HepG2 (cell line): ENCODE data around the gene KANSL1. TPM values are rescaled to one million over a fixed set of nuclear protein-coding genes. Genes with fewer than 3 reads are reported as not detected.

Source experiments
- FOSL1 ChIP-seq: sonication (generic); formaldehyde crosslinking; IDR thresholded peaks from 2 replicates; pipeline ENCODE4 v1.9.0; 2021; ENCODE audit warnings: missing genetic modification reagents, borderline replicate concordance
- GABPB1 ChIP-seq: IDR thresholded peaks from 2 replicates; pipeline ENCODE4 v1.6.1; 2016; ENCODE audit warnings: mild to moderate bottlenecking, missing genetic modification reagents, moderate library complexity, missing compliant biosample characterization
- HNRNPL ChIP-seq: fragments of 200-400 bp; formaldehyde crosslinking; IDR thresholded peaks from 2 replicates; pipeline ENCODE4 v1.6.1; 2017; ENCODE audit warnings: mild to moderate bottlenecking, low read depth, low read length
- MEF2D ChIP-seq: sonication (generic); formaldehyde crosslinking; IDR thresholded peaks from 2 replicates; pipeline ENCODE4 v1.5.1; 2020; ENCODE audit warnings: mild to moderate bottlenecking, missing genetic modification reagents
- SAFB2 ChIP-seq: sonication (generic); formaldehyde crosslinking; IDR thresholded peaks from 2 replicates; pipeline ENCODE4 v1.5.1; 2020; ENCODE audit warnings: missing genetic modification reagents, low read depth, mild to moderate bottlenecking, borderline replicate concordance
- SAP130 ChIP-seq: IDR thresholded peaks from 2 replicates; pipeline ENCODE4 v1.6.1; 2016; ENCODE audit warnings: low read depth
- TARDBP ChIP-seq: sonication (generic); formaldehyde crosslinking; IDR thresholded peaks from 2 replicates; pipeline ENCODE4 v1.8.0; 2022; ENCODE audit warnings: mild to moderate bottlenecking, missing genetic modification reagents
- ZNF274 ChIP-seq: sonication (generic); formaldehyde crosslinking; IDR thresholded peaks from 2 replicates; pipeline ENCODE4 v1.5.1; 2020; ENCODE audit warnings: mild to moderate bottlenecking, missing genetic modification reagents
- ZNF430 ChIP-seq: sonication (generic); formaldehyde crosslinking; IDR thresholded peaks from 2 replicates; pipeline ENCODE4 v1.9.0; 2021; ENCODE audit warnings: mild to moderate bottlenecking, missing genetic modification reagents
- ZNF441 ChIP-seq: sonication (generic); formaldehyde crosslinking; IDR thresholded peaks from 2 replicates; pipeline ENCODE4 v1.7.0; 2021; ENCODE audit warnings: missing genetic modification reagents, borderline replicate concordance
- ZNF563 ChIP-seq: sonication (generic); formaldehyde crosslinking; IDR thresholded peaks from 2 replicates; pipeline ENCODE4 v1.8.0; 2022; ENCODE audit warnings: mild to moderate bottlenecking, moderate library complexity, missing genetic modification reagents
- ZNF615 ChIP-seq: sonication (generic); formaldehyde crosslinking; IDR thresholded peaks from 2 replicates; pipeline ENCODE4 v1.5.0; 2020; ENCODE audit warnings: mild to moderate bottlenecking, missing genetic modification reagents, borderline replicate concordance
- ZNF879 ChIP-seq: sonication (generic); formaldehyde crosslinking; IDR thresholded peaks from 2 replicates; pipeline ENCODE4 v1.8.1; 2023; ENCODE audit warnings: missing genetic modification reagents
- ZSCAN22 ChIP-seq: sonication (generic); formaldehyde crosslinking; IDR thresholded peaks from 2 replicates; pipeline ENCODE4 v1.4.0; 2020; ENCODE audit warnings: mild to moderate bottlenecking, missing genetic modification reagents
- polyA plus RNA-seq, 8 experiments: library from polyadenylated mRNA; depleted of rRNA in 3 of 8; stranded (reverse) in 7 of 8; unstranded in 1 of 8; fragments of >200 nt; fragmentation: Illumina TruSeq in 4 of 8; extraction: Trizol in 4 of 8; gene quantifications; 2 replicates each; pipeline versions ENCODE4 v1.2.1 to v1.2.3, GENCODE V29; 2011 to 2016; ENCODE audit warnings: low read depth in 4 of 8, missing spikeins in 1 of 8, mixed read lengths in 1 of 8; ENCODE audit not compliant: insufficient read depth in 1 of 8
- total RNA-seq, 5 experiments: library from RNA; depleted of rRNA; stranded (reverse); fragments of >200 nt; fragmentation: Illumina TruSeq; extraction: Trizol; gene quantifications; 2 replicates each; pipeline ENCODE4 v1.2.3, GENCODE V29; 2016; ENCODE audit warnings: low read depth in 1 of 5
- TF ChIP-seq, protein P1 (sequence below): sonication (generic); formaldehyde crosslinking; conservative IDR thresholded peaks from 2 replicates; pipeline ENCODE4 v1.4.0; 2020; ENCODE audit warnings: missing genetic modification reagents
- TF ChIP-seq, protein P2 (sequence below): sonication (generic); formaldehyde crosslinking; IDR thresholded peaks from 2 replicates; pipeline ENCODE4 v1.5.0; 2020; ENCODE audit warnings: mild to moderate bottlenecking, missing genetic modification reagents
- TF ChIP-seq, protein P3 (sequence below): IDR thresholded peaks from 2 replicates; pipeline ENCODE4 v1.6.1; 2016; ENCODE audit warnings: missing compliant biosample characterization, missing genetic modification reagents, borderline replicate concordance
- TF ChIP-seq, protein P4 (sequence below): sonication (generic); formaldehyde crosslinking; IDR thresholded peaks from 2 replicates; pipeline ENCODE4 v1.5.1; 2020; ENCODE audit warnings: mild to moderate bottlenecking, missing genetic modification reagents, moderate library complexity
- TF ChIP-seq, protein P5 (sequence below): sonication (generic); formaldehyde crosslinking; IDR thresholded peaks from 2 replicates; pipeline ENCODE4 v1.5.0; 2020; ENCODE audit warnings: missing genetic modification reagents, mild to moderate bottlenecking, borderline replicate concordance

Gene KANSL1
- total and polyA plus RNA-seq, 2 of the 13 experiments (the other 11 are each of a cell fraction or from before 2014, with no cell fraction given), result 24.0 to 59.6 TPM

DNA sequence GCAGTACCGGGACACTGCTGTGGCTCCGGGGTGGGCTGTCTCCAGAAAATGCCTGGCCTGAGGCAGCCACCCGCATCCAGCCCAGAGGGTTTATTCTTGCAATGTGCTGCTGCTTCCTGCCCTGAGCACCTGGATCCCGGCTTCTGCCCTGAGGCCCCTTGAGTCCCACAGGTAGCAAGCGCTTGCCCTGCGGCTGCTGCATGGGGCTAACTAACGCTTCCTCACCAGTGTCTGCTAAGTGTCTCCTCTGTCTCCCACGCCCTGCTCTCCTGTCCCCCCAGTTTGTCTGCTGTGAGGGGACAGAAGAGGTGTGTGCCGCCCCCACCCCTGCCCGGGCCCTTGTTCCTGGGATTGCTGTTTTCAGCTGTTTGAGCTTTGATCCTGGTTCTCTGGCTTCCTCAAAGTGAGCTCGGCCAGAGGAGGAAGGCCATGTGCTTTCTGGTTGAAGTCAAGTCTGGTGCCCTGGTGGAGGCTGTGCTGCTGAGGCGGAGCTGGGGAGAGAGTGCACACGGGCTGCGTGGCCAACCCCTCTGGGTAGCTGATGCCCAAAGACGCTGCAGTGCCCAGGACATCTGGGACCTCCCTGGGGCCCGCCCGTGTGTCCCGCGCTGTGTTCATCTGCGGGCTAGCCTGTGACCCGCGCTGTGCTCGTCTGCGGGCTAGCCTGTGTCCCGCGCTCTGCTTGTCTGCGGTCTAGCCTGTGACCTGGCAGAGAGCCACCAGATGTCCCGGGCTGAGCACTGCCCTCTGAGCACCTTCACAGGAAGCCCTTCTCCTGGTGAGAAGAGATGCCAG is 181.3 kb downstream of the KANSL1 start (continued):
- TF ChIP-seq, protein P1, sequence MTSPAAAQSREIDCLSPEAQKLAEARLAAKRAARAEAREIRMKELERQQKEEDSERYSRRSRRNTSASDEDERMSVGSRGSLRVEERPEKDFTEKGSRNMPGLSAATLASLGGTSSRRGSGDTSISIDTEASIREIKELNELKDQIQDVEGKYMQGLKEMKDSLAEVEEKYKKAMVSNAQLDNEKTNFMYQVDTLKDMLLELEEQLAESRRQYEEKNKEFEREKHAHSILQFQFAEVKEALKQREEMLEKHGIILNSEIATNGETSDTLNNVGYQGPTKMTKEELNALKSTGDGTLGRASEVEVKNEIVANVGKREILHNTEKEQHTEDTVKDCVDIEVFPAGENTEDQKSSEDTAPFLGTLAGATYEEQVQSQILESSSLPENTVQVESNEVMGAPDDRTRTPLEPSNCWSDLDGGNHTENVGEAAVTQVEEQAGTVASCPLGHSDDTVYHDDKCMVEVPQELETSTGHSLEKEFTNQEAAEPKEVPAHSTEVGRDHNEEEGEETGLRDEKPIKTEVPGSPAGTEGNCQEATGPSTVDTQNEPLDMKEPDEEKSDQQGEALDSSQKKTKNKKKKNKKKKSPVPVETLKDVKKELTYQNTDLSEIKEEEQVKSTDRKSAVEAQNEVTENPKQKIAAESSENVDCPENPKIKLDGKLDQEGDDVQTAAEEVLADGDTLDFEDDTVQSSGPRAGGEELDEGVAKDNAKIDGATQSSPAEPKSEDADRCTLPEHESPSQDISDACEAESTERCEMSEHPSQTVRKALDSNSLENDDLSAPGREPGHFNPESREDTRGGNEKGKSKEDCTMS, result no peak
- TF ChIP-seq SAP130 (0 out of 2 replicates have a peak, but pooled peaks have one; percentile 17), ZNF879 (CRISPR knock-in tag) (0 out of 2 replicates have a peak, but pooled peaks have one; percentile 24), ZNF563 (CRISPR knock-in tag) (0 out of 2 replicates have a peak, but pooled peaks have one; percentile 15), SAFB2 (CRISPR knock-in tag) (no peak), FOSL1 (no peak), TARDBP (CRISPR knock-in tag) (no peak), ZNF615 (CRISPR knock-in tag) (no peak), GABPB1 (CRISPR knock-in tag) (peak; percentile 8; the same call in 1 of the 2 replicates), HNRNPL (0 out of 2 replicates have a peak, but pooled peaks have one; percentile 57), ZNF441 (CRISPR knock-in tag) (peak; percentile 55; the same call in 1 of the 2 replicates), ZNF430 (CRISPR knock-in tag) (no peak), MEF2D (CRISPR knock-in tag) (0 out of 2 replicates have a peak, but pooled peaks have one; percentile 18), ZSCAN22 (0 out of 2 replicates have a peak, but pooled peaks have one; percentile 14), ZNF274 (peak; percentile 75; the same call in 1 of the 2 replicates)
- TF ChIP-seq, protein P2, sequence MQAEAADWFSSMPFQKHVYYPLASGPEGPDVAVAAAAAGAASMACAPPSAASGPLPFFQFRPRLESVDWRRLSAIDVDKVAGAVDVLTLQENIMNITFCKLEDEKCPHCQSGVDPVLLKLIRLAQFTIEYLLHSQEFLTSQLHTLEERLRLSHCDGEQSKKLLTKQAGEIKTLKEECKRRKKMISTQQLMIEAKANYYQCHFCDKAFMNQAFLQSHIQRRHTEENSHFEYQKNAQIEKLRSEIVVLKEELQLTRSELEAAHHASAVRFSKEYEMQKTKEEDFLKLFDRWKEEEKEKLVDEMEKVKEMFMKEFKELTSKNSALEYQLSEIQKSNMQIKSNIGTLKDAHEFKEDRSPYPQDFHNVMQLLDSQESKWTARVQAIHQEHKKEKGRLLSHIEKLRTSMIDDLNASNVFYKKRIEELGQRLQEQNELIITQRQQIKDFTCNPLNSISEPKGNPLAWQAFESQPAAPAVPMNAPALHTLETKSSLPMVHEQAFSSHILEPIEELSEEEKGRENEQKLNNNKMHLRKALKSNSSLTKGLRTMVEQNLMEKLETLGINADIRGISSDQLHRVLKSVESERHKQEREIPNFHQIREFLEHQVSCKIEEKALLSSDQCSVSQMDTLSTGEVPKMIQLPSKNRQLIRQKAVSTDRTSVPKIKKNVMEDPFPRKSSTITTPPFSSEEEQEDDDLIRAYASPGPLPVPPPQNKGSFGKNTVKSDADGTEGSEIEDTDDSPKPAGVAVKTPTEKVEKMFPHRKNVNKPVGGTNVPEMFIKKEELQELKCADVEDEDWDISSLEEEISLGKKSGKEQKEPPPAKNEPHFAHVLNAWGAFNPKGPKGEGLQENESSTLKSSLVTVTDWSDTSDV (CRISPR knock-in tag), result no peak
- TF ChIP-seq, protein P3, sequence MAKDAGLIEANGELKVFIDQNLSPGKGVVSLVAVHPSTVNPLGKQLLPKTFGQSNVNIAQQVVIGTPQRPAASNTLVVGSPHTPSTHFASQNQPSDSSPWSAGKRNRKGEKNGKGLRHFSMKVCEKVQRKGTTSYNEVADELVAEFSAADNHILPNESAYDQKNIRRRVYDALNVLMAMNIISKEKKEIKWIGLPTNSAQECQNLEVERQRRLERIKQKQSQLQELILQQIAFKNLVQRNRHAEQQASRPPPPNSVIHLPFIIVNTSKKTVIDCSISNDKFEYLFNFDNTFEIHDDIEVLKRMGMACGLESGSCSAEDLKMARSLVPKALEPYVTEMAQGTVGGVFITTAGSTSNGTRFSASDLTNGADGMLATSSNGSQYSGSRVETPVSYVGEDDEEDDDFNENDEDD (CRISPR knock-in tag), result peak; percentile 60; the same call in 1 of the 2 replicates
- TF ChIP-seq, protein P4, sequence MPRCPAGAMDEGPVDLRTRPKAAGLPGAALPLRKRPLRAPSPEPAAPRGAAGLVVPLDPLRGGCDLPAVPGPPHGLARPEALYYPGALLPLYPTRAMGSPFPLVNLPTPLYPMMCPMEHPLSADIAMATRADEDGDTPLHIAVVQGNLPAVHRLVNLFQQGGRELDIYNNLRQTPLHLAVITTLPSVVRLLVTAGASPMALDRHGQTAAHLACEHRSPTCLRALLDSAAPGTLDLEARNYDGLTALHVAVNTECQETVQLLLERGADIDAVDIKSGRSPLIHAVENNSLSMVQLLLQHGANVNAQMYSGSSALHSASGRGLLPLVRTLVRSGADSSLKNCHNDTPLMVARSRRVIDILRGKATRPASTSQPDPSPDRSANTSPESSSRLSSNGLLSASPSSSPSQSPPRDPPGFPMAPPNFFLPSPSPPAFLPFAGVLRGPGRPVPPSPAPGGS (CRISPR knock-in tag), result peak; percentile 40; the same call in 1 of the 2 replicates
- TF ChIP-seq, protein P5, sequence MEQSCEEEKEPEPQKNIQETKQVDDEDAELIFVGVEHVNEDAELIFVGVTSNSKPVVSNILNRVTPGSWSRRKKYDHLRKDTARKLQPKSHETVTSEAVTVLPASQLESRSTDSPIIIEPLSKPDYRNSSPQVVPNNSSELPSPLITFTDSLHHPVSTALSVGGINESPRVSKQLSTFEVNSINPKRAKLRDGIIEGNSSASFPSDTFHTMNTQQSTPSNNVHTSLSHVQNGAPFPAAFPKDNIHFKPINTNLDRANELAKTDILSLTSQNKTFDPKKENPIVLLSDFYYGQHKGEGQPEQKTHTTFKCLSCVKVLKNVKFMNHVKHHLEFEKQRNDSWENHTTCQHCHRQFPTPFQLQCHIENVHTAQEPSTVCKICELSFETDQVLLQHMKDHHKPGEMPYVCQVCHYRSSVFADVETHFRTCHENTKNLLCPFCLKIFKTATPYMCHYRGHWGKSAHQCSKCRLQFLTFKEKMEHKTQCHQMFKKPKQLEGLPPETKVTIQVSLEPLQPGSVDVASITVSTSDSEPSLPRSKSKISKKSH (CRISPR knock-in tag), result peak; percentile 55; the same call in 1 of the 2 replicates
